Cardiac septum (tissue), 1 donor: ENCODE results near the gene TMEM52. TPM values are rescaled to one million over a fixed set of nuclear protein-coding genes. Genes with fewer than 3 reads are reported as not detected.
"Not testable (repeated sequence)": the region's sequence is repeated elsewhere in the genome, so short reads cannot be mapped to it uniquely, and the experiment has no call there.

Source experiments
- DNase-seq: peaks from one replicate; pipeline ENCODE4 v3.0.0-alpha.2; 2020; ENCODE audit warnings: low spot score
- intact Hi-C: fragments of 100-400 bp; cut with DNase I; formaldehyde crosslinking; loops from one replicate; pipeline ENCODE4 v1.14.0; 2022
- total RNA-seq: library from RNA; stranded (reverse); fragmentation: NEBNext Ultra II Directional; extraction: Animal tissue kit (Norgen Biotek cat#: 25700); gene quantifications from one replicate; pipeline ENCODE4 v1.2.1, GENCODE V29; 2021
- donor health status: DM: no; HTN: no; CAD: no.

The TMEM52 gene
- total RNA-seq, 1 donor from 2014 or later, result 0.70 TPM

- intact Hi-C loops, result no loop called here
- no peak for DNase-seq
Observed at GRCh38 chr1:1948783-1949182, 29.7 kb upstream of the TMEM52 start.

DNA sequence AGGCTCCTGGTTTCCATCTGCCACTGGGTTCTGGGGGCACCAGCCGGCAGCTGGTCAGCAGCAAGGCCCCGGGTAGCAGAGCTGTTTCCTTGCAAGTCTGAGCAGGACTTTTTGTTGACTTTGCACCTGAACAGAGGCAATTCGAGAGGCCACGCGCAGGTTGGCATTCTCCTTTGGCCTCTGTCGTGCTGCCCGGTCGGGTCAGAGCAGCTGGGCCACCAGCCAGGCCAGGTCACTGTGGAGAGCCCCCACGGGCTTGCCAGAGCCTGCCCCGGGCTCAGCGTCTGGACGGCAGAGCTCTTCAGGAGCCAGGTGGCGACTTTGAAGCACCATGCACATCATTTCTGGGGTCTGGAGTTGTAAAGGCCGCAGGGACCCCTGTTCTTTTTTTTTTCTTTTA, 28.4 kb upstream of the TMEM52 start:
- intact Hi-C loops, result no loop called here
- DNase-seq, result no peak

DNA sequence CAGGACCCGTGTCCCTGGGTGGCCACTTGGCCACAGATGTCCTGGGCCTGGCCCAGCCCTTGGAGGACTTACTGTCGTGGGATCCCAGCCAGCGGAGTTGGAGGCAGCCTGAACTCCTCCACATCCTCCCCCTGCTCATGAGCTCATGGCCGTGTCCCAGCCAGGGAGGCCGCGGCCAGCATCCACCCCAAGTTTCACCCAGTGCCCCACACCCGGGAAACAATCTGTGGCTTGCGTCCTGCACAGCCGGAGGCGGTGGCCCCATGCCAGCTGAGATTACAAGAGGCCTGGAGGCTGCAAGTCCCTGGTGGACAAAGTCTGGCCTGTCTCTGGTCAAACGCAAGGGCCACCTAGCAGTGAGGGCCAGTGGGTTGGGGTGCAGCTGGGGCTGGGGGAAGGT, 27.5 kb upstream of the TMEM52 start:
- DNase-seq, result no peak
- intact Hi-C loops, result no loop called here

DNA sequence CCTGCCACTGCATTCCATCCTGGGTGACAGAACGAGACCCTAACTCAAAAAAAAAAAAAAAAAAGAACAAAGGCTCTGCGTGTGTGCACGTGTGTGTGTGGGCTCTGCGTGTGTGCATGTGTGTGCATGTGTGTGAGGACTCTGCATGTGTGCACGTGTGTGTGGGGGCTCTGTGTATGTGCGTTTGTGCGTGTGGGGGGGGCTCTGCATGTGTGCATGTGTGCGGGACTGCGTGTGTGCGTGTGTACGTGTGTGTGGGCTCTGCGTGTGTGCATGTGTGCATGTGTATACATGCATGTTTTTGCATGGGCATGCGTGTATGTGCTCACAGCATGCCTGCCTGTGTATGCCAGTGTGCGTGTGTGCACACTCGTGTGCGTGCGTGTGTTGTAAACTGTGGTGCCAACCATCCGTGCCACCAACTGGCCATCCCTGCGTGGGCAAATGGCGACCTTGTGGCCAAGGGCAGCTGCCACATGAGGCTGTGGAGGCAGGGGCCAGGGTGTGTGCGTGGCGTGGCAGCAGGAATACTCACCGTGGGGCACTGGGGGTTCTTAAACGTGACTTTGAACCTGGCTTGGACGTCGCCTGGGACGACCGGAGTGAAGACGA, 26.8 kb upstream of the TMEM52 start:
- DNase-seq, result no peak
- intact Hi-C loops, result no loop called here

DNA sequence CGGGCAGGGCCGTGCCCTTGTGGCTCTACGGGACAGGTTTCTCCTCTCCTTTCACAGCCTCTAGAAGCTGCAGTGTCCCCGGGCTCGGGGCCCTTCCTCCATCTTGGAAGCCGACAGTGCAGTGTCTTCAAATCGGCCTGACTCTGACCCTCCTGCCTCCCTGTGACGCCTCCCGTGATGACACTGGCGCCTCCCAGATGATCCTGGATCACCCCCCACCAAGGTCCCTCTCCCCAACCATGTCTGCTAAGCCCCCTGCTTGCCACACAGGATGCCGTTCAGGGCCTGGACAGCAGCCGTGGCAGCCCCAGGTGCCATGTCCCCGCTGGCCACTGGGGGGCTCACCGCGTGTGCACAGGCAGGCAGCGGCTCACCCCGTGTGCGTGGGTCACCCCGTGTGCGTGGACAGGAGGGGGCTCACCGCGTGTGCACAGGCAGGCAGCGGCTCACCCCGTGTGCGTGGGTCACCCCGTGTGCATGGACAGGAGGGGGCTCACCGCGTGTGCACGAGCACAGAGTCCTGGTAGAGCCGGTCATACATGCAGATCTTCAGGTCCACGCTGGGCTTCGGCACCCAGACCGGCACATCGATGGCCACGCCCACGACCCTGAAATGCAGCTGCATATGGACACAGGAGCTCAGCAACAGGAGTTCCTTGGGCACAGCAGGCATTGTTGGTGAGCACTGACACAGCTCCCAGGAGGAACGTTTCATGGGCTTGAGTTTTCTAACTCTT, 24.9 kb upstream of the TMEM52 start:
- DNase-seq, result no peak
- intact Hi-C loops, result loop anchor here (1.0 kb wide), 1 partner anchor 102 kb away; no protein-coding TSS in a partner anchor

GRCh38 chr1:1942753-1943656, 23.9 kb upstream of the TMEM52 start:
- intact Hi-C loops, result no loop called here
- no peak for DNase-seq

GRCh38 chr1:1941868-1942752, 23.0 kb upstream of the TMEM52 start:
- DNase-seq, result no peak
- intact Hi-C loops, result no loop called here

- intact Hi-C loops, result no loop called here
- DNase-seq, result no peak
Observed at GRCh38 chr1:1941211-1941841, 22.2 kb upstream of the TMEM52 start.

DNA sequence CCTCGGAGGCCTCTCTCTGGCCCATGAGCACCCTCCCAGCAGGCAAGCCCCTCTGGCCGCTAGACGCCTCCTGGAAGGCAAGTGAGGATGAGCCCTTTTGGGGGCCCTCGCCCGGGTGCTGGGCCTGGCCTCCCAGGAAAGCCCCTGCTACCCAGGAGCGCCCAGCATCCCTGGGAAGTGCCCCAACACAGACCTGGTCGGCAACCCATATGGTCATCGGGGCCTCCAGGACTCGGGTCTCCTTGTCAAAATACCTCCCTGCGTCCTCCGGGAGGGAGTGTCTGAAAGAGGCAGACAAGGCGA, 21.0 kb upstream of the TMEM52 start:
- intact Hi-C loops, result no loop called here
- no peak for DNase-seq

GRCh38 chr1:1939296-1940122, 20.4 kb upstream of the TMEM52 start:
- DNase-seq, result no peak
- intact Hi-C loops, result no loop called here

DNA sequence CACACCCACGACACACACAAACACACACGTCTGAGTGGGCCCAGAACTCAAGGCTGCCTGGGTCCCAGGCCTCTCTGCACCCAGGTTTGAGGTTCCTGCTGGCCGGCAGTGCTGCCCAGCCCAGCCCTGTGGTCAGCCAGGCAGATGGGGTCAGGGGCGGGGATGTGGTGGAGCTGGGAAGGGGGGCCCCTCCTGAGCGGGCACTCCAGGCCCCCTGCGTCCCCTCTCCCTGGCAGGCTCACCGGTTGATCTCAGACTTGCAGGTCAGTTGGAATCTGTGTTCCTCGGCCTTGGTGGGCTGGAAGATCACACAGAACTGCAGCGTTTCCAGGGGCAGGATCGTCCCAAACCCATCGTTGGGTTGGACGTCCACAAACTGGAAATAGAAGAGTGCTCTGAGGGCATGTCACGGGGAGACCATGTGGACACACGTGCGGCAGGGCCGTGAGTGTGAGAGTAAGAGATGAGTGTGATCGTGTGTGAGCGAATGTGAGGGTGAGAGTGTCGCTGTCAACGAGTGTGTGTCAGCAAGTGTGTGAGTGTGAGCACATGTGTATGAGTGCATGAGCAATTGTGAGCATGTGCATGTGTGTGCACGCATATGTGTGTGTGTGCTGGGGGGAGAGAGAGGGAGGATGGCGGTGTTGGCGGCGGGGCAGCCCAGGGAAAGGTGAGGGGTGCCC, 19.7 kb upstream of the TMEM52 start:
- no peak for DNase-seq
- intact Hi-C loops, result no loop called here

- no peak for DNase-seq
- intact Hi-C loops, result no loop called here
Observed at GRCh38 chr1:1938276-1938573, 19.1 kb upstream of the TMEM52 start.

- intact Hi-C loops, result no loop called here
- no peak for DNase-seq
Observed at GRCh38 chr1:1937549-1938275, 18.6 kb upstream of the TMEM52 start.

GRCh38 chr1:1937061-1937460, 18.0 kb upstream of the TMEM52 start:
- no peak for DNase-seq
- intact Hi-C loops, result no loop called here

DNA sequence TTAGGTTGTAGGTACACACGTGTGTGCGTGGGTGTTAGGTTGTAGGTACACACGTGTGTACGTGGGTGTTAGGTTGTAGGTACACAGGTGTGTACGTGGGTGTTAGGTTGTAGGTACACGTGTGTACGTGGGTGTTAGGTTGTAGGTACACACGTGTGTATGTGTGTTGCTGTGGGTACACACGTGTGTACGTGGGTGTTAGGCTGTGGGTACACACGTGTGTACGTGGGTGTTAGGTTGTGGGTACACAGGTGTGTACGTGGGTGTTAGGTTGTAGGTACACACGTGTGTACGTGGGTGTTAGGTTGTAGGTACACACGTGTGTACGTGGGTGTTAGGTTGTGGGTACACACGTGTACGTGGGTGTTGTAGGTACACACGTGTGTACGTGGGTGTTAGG, 15.8 kb upstream of the TMEM52 start:
- intact Hi-C loops, result not testable (repeated sequence)

GRCh38 chr1:1929639-1930545, 10.8 kb upstream of the TMEM52 start:
- intact Hi-C loops, result no loop called here
- DNase-seq, result no peak

More for the DNA sequence above, 15.8 kb upstream of the TMEM52 start:
- DNase-seq, result not testable (repeated sequence)
